GM12872 (cell line): Measurements from ENCODE around the gene GTF2E1.

Source experiments
- CTCF ChIP-seq: IDR thresholded peaks from 3 replicates; pipeline ENCODE4 v1.5.1; 2011; ENCODE audit warnings: low read depth, mild to moderate bottlenecking, low read length, moderate library complexity; ENCODE audit not compliant: insufficient read depth

GTF2E1 gene

DNA sequence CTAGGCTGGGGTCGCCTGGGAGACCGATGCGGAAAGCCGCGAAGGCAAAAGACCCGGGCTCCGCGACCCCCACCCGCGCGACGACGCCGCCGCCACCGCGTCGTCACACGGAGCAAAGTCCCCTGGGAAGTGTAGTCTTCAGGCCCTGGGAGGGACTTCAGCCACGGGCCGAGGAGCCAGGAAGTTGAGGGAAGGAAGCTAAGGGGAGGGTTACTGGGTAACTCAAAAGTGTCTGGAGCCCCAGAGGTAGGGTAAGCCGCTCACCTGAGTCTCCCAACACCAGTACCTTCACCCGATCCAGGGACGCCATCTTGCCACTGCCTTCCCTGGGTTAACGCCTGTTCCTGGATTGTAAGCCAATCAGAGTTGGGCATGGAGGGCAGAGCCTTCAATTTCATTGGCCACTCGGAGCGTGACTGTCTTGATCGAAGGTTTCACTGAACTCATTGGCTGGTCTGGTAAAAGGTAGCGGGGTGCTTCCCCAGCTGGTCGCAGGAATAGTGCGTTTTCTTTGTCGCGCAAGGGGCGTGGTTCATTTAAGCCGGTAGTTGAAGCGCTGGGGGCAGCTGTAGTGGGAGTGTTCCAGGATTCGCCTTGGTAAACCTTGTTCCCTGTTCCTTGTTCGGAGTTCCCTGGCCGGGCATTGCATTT, at the start of gene GTF2E1, which contains the start of gene RABL3:
TSS of gene GTF2E1 (plus strand) at position 547 of the 651 bp plus-strand sequence. CDS start 7,809 bp downstream, outside the sequence.
TSS of gene RABL3 (minus strand) at position 319 of the 651 bp plus-strand sequence. CDS start at position 310, 9 bp downstream.
- no peak for TF ChIP-seq CTCF

- no peak for TF ChIP-seq CTCF
Measured at GRCh38 chr3:120693439-120694171, 48.9 kb upstream of the GTF2E1 start.

DNA sequence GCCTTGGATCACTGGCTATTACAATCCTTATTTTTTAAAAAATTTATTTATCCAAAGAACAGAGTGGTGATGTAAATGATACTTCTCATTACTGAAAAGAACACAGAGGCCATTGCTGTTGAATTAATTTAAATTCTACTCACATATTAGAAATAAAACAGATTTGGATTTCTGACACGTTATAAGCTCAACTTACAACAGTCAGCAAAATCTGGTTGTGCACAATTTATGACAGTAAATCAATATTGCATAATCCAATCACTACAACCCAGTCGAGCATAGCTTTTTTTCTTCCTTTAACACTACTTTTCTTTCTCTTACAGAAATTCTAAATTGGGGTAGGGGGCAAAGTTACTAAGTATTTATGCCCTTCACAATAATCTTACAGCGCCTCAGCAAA, 43.2 kb upstream of the GTF2E1 start:
- no peak for TF ChIP-seq CTCF

GRCh38 chr3:120705884-120706582, 36.5 kb upstream of the GTF2E1 start:
- TF ChIP-seq CTCF, result no peak

GRCh38 chr3:120706950-120707349, 35.6 kb upstream of the GTF2E1 start:
- TF ChIP-seq CTCF, result no peak

DNA sequence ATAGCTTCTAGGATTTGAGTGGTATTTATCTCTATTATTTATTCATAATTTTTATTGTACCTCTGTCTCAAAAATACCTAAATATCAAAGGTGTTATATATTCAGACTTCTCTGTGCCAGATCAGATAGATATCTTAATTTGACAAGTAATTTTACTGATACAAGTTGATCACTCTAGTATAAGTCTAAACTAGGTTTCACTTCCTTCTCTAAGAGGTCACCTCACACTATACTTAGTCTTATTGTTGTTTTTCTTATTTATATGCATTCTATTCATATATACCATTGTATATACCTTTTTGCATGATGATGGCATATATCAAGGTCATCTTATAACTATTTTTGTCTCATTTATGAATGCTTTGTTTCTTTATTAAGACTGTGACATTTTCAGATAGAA, 34.1 kb upstream of the GTF2E1 start:
- no peak for TF ChIP-seq CTCF

DNA sequence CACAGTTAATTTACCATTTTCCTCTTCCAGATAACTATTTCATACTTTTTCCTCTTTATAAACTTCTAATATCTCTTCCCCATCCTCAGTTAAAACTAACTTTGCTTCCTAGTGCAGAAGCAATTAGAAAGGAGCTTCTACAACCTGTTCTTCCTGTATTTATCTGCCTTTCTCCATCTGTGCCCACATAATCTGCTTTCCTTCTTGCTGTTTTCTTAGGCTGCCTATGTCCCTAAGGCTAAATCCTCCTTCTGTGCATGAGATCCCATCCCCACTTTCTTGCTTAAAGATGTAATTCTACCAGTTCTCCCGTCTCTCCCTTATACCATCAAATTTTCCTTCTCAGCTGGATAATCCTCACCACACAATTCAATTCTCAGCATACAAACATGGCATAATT, 32.2 kb upstream of the GTF2E1 start:
- TF ChIP-seq CTCF, result no peak
